Smooth muscle cell (in vitro differentiated cells): ENCODE data around the gene LTBP4. TPM values are rescaled to one million over a fixed set of nuclear protein-coding genes. Genes with fewer than 3 reads are reported as not detected.
A peak's percentile ranks its signal among the peaks of the same experiment; 100 is the strongest.
"Not testable (repeated sequence)": the region's sequence is repeated elsewhere in the genome, so short reads cannot be mapped to it uniquely, and the experiment has no call there.

Experiments
- DNase-seq: peaks from one replicate; lab custom pipeline; 2025; ENCODE audit not compliant: unreplicated experiment; lab: John Stamatoyannopoulos, UW
- H2AFZ ChIP-seq: fragments of 200-600 bp; sonication (generic); 2 replicates; pipeline ENCODE4 v1.6.0; 2016; ENCODE audit warnings: antibody characterized with exemption, low read depth, mild to moderate bottlenecking
- H3F3A ChIP-seq: fragments of 200-600 bp; sonication (generic); 2 replicates; pipeline ENCODE4 v1.6.0; 2017; ENCODE audit warnings: antibody characterized with exemption, low read depth
- H3K27ac ChIP-seq: fragments of 200-600 bp; sonication (generic); 2 replicates; pipeline ENCODE4 v1.5.1; 2016; ENCODE audit warnings: low read depth, mild to moderate bottlenecking
- H3K27me3 ChIP-seq: fragments of 200-600 bp; sonication (generic); 2 replicates; pipeline ENCODE4 v1.6.1; 2016; ENCODE audit warnings: low read depth, mild to moderate bottlenecking
- H3K36me3 ChIP-seq: fragments of 200-600 bp; sonication (generic); 2 replicates; pipeline ENCODE4 v1.5.1; 2016; ENCODE audit warnings: low read depth
- H3K4me1 ChIP-seq: fragments of 200-600 bp; sonication (generic); 2 replicates; pipeline ENCODE4 v1.5.1; 2016; ENCODE audit warnings: low read depth
- H3K4me2 ChIP-seq: fragments of 200-600 bp; sonication (generic); 2 replicates; pipeline ENCODE4 v1.6.0; 2016; ENCODE audit warnings: mild to moderate bottlenecking
- H3K4me3 ChIP-seq: fragments of 200-600 bp; sonication (generic); 2 replicates; pipeline ENCODE4 v1.5.1; 2016; ENCODE audit warnings: mild to moderate bottlenecking
- H3K79me2 ChIP-seq: fragments of 200-600 bp; sonication (generic); 2 replicates; pipeline ENCODE4 v1.6.0; 2016; ENCODE audit warnings: low read depth, mild to moderate bottlenecking
- H3K9ac ChIP-seq: fragments of 200-600 bp; sonication (generic); 2 replicates; pipeline ENCODE4 v1.6.0; 2016; ENCODE audit warnings: low read depth
- H3K9me3 ChIP-seq: fragments of 200-600 bp; sonication (generic); replicated peaks from 2 replicates; pipeline ENCODE4 v1.5.1; 2016; ENCODE audit warnings: low read depth
- H4K20me1 ChIP-seq: fragments of 200-600 bp; sonication (generic); 2 replicates; pipeline ENCODE4 v1.6.0; 2016; ENCODE audit warnings: low read depth
- CTCF ChIP-seq: fragments of 200-600 bp; sonication (generic); IDR thresholded peaks from 2 replicates; pipeline ENCODE4 v1.5.1; 2017; ENCODE audit warnings: borderline replicate concordance, mild to moderate bottlenecking, antibody characterized with exemption; ENCODE audit not compliant: insufficient read depth, poor library complexity, severe bottlenecking
- WGBS: methylation state at CpG from one replicate; pipeline ENCODE4 v1.1.7; 2016; ENCODE audit warnings: low lambda C conversion rate; 5-methylcytosine and 5-hydroxymethylcytosine counted together
- polyA plus RNA-seq: library from polyadenylated mRNA; unstranded; fragments of >200 nt; fragmentation: Nextera tagmentation; extraction: Ambion mirVana; gene quantifications from 2 replicates; pipeline ENCODE4 v1.2.1, GENCODE V29; 2016
- total RNA-seq: library from RNA; depleted of rRNA; stranded (reverse); fragments of >200 nt; gene quantifications from 2 replicates; pipeline ENCODE4 v1.2.3, GENCODE V29; 2014

LTBP4 gene
- total and polyA plus RNA-seq, 2 experiments from 2014 or later: 38.5 to 188 TPM

GRCh38 chr19:40590464-40591265 is 10.5 kb upstream of the LTBP4 start:
- H3K27ac ChIP-seq: no peak overlapping the region

DNA sequence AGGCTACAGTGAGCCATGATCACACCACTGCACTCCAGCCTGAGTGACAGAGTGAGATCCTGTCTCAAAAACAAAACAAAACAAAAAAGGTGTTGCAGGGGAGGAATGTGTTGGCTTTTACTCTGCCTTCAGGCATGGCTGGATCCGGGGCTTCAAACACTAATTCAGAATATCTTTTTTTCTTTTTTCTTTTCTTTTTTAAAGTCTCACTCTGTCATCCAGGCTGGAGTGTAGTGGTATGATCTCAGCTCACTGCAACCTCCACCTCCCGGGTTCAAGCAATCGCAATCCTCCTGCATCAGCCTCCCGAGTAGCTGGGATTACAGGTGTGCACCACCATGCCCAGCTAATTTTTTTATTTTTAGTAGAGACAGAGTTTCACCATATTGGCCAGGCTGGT is 9.4 kb upstream of the LTBP4 start:
- not testable (repeated sequence) for H3F3A ChIP-seq, H3K79me2 ChIP-seq, H3K9me3 ChIP-seq, H3K4me1 ChIP-seq, H3K36me3 ChIP-seq, H3K27me3 ChIP-seq, H3K4me2 ChIP-seq, H3K4me3 ChIP-seq, H4K20me1 ChIP-seq, H3K9ac ChIP-seq, H3K27ac ChIP-seq, DNase-seq, H2AFZ ChIP-seq
- 85% methylated on average over 4 of the region's 4 CpGs for WGBS

More at GRCh38 chr19:40590464-40591265, 10.5 kb upstream of the LTBP4 start:
- WGBS: 93% methylated on average over 22 of the region's 22 CpGs
- Histone ChIP-seq H3K4me2 (no peak overlapping the region), H3K9ac (no peak overlapping the region), H3K9me3 (no peaks in the 10 kb centered on the region), H2AFZ (no peak overlapping the region), H3K79me2 (no peaks in the 10 kb centered on the region), H3K36me3 (no peaks in the 10 kb centered on the region), H3K27me3 (no peaks in the 10 kb centered on the region), H3K4me3 (no peak overlapping the region), H3K4me1 (no peaks in the 10 kb centered on the region), H3F3A (no peaks in the 10 kb centered on the region), H4K20me1 (no peaks in the 10 kb centered on the region)
- TF ChIP-seq CTCF: no peak
- DNase-seq: no peak

DNA sequence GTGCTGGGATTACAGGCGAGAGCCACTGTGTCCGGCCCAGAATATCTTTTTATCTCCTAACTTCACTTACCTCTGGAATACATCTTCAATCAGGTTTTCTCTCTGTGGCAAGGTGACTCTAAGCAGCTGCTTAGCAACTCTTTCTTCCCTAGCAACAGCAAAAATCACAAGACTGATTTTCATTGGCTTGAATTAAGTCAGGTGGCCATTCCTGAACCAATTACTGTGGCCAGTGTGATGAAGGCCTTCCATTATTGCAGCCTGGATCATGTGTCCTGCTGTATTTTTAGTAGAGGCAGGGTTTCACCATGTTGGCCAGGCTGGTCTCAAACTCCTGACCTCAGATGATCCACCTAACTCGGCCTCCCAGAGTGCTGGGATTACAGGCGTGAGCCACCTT is 9.0 kb upstream of the LTBP4 start:
- no peak overlapping the region for H3K4me3 ChIP-seq
- no peak overlapping the region for H3K9ac ChIP-seq
- H3K9me3 ChIP-seq: no peaks in the 10 kb centered on the region
- H3K27ac ChIP-seq: no peak overlapping the region
- no peak for TF ChIP-seq CTCF
- H3K27me3 ChIP-seq: no peaks in the 10 kb centered on the region
- peaks cover 1% of the 10 kb centered on the region for H3K4me1 ChIP-seq
- no peak overlapping the region for H3K4me2 ChIP-seq
- no peaks in the 10 kb centered on the region for H3F3A ChIP-seq
- no peaks in the 10 kb centered on the region for H3K36me3 ChIP-seq
- no peak overlapping the region for H2AFZ ChIP-seq
- no peak for DNase-seq
- 92% methylated on average over 4 of the region's 4 CpGs for WGBS
- no peaks in the 10 kb centered on the region for H4K20me1 ChIP-seq
- H3K79me2 ChIP-seq: no peaks in the 10 kb centered on the region

DNA sequence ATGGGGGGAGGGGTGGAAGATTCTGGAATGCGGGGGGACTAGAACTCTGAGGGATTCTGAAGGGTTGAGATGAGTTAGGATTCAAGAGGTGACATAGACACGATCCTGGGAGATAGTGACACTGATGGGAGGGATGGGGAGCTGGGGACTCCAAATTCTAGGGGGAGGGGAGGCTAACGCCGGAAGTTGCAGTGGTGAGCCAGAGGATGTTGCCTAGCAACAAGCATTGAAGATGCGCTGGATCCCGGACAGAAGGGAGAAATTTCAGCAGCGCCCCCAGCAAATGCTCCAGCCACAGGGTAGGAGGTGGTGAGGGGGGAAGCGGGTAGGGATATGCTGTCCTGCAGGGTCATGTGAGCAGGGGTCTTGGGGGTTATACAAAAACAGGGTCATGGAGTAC is 6.9 kb upstream of the LTBP4 start:
- H4K20me1 ChIP-seq: peaks cover 4% of the 10 kb centered on the region
- peaks cover 5% of the 10 kb centered on the region for H3F3A ChIP-seq
- no peaks in the 10 kb centered on the region for H3K79me2 ChIP-seq
- TF ChIP-seq CTCF: no peak
- H3K9me3 ChIP-seq: no peaks in the 10 kb centered on the region
- no peak overlapping the region for H3K4me3 ChIP-seq
- peaks cover 3% of the 10 kb centered on the region for H3K27me3 ChIP-seq
- no peak overlapping the region for H3K27ac ChIP-seq
- WGBS: 60% methylated on average over 8 of the region's 8 CpGs
- H3K4me2 ChIP-seq: peak overlapping the region; percentile 61
- H2AFZ ChIP-seq: no peak overlapping the region
- H3K9ac ChIP-seq: no peak overlapping the region
- H3K4me1 ChIP-seq: peaks cover 5% of the 10 kb centered on the region
- H3K36me3 ChIP-seq: no peaks in the 10 kb centered on the region
- no peak for DNase-seq
